CD4-positive, alpha-beta memory T cell (primary cell): ENCODE measurements around the gene DOCK3. TPM values are rescaled to one million over a fixed set of nuclear protein-coding genes. Genes with fewer than 3 reads are reported as not detected.

Experiments
- CTCF ChIA-PET: fragments of 350-600 bp; sonication (Branson Sonifier 250); formaldehyde crosslinking; loops from one replicate; lab custom pipeline; 2021; ENCODE audit warnings: inconsistent platforms; ENCODE audit not compliant: partially characterized antibody; lab: Charles Lee
- POLR2A ChIA-PET: fragments of 350-600 bp; sonication (Branson Sonifier 250); formaldehyde crosslinking; loops from one replicate; lab custom pipeline; 2021; ENCODE audit not compliant: partially characterized antibody; lab: Charles Lee
- DNase-seq, 5 donors: peaks; one replicate each; pipeline versions ENCODE4 v3.0.0 to v3.0.0-alpha.2; 2020 to 2022; ENCODE audit warnings: mixed read lengths in 1 of 5
- H3K27ac ChIP-seq: one replicate; pipeline ENCODE4 v1.7.0; 2013; ENCODE audit warnings: low read depth, low read length
- H3K27me3 ChIP-seq: 2 replicates; pipeline ENCODE4 v1.7.0; 2013; ENCODE audit warnings: mild to moderate bottlenecking, low read length, moderate library complexity; ENCODE audit not compliant: insufficient read depth
- H3K36me3 ChIP-seq: 2 replicates; pipeline ENCODE4 v1.7.0; 2013; ENCODE audit warnings: mild to moderate bottlenecking, low read length, moderate library complexity; ENCODE audit not compliant: insufficient read depth
- H3K4me1 ChIP-seq: 2 replicates; pipeline ENCODE4 v1.7.0; 2013; ENCODE audit warnings: mild to moderate bottlenecking, low read length, moderate library complexity; ENCODE audit not compliant: insufficient read depth
- H3K4me3 ChIP-seq, 2 donors: one replicate each; pipeline ENCODE4 v1.7.0; 2013; ENCODE audit warnings: low read length in 2 of 2, mild to moderate bottlenecking in 1 of 2
- H3K9me3 ChIP-seq, 2 donors: one replicate each; pipeline ENCODE4 v1.7.0; 2013; ENCODE audit warnings: low read length in 2 of 2, control low read depth in 1 of 2; ENCODE audit not compliant: control insufficient read depth in 1 of 2
- H3K27ac Mint-ChIP-seq, 7 donors: one replicate each; pipeline ENCODE4 v1.8.0; 2020 to 2021; ENCODE audit warnings: mixed read lengths in 7 of 7, mild to moderate bottlenecking in 6 of 7, inconsistent platforms in 3 of 7, moderate library complexity in 3 of 7
- H3K27me3 Mint-ChIP-seq, 2 donors: one replicate each; pipeline ENCODE4 v1.8.0; 2020 to 2021; ENCODE audit warnings: mixed read lengths in 2 of 2
- H3K36me3 Mint-ChIP-seq, 2 donors: one replicate each; pipeline ENCODE4 v1.8.0; 2020 to 2021; ENCODE audit warnings: mixed read lengths in 2 of 2, inconsistent platforms in 1 of 2, mild to moderate bottlenecking in 1 of 2
- H3K4me1 Mint-ChIP-seq, 4 donors: one replicate each; pipeline ENCODE4 v1.8.0; 2020 to 2021; ENCODE audit warnings: mixed read lengths in 4 of 4, mild to moderate bottlenecking in 1 of 4
- H3K4me3 Mint-ChIP-seq, 8 donors: one replicate each; pipeline ENCODE4 v1.8.0; 2020 to 2021; ENCODE audit warnings: mixed read lengths in 8 of 8, mild to moderate bottlenecking in 7 of 8, moderate library complexity in 6 of 8, inconsistent platforms in 3 of 8
- H3K9me3 Mint-ChIP-seq, 8 donors: one replicate each; pipeline ENCODE4 v1.8.0; 2020 to 2021; ENCODE audit warnings: mixed read lengths in 8 of 8, mild to moderate bottlenecking in 5 of 8, inconsistent platforms in 3 of 8, moderate library complexity in 1 of 8
- intact Hi-C: fragments of 100-400 bp; cut with micrococcal nuclease; formaldehyde crosslinking; loops from one replicate; pipeline ENCODE4 v1.15.1; 2023
- polyA plus RNA-seq, 2 donors: library from polyadenylated mRNA; unstranded; fragments of 300-500 nt; fragmentation: Illumina TruSeq; gene quantifications; one replicate each; pipeline ENCODE4 v1.2.3, GENCODE V29; 2021
- total RNA-seq, 2 experiments: library from RNA; stranded (reverse); gene quantifications; one replicate each; pipeline ENCODE4 v1.2.3, GENCODE V29; 2021

DOCK3 gene
- total and polyA plus RNA-seq, 4 experiments from 2014 or later, result 0.04 to 2.6 (median 1.3) TPM

- H3K36me3 Mint-ChIP-seq, result peaks cover 21 to 46% of the 10 kb centered on the region in 2 donors
- H3K4me1 Mint-ChIP-seq, result peaks cover 0 to 1% (median 0%) of the 10 kb centered on the region in 4 donors
- CTCF ChIA-PET, result interaction anchor here (1.1 to 12.1 kb wide), 3 partner anchors 28 to 78 kb away, joined by 3 to 375 read pairs (median 5); partner anchors contain the start of genes CISH and MAPKAPK3
These were observed 25.2 kb upstream of the DOCK3 start for GRCh38 chr3:50649451-50649931.

GRCh38 chr3:50650018-50650417 lies 24.7 kb upstream of the DOCK3 start:
- Mint-ChIP-seq H3K27ac (peak overlapping the region in 5 of 7 donors; percentile 32 to 72 (median 48)), H3K27me3 (no peaks in the 10 kb centered on the region), H3K9me3 (no peaks in the 10 kb centered on the region), H3K4me3 (no peak overlapping the region), H3K36me3 (peaks cover 16 to 41% of the 10 kb centered on the region in 2 donors), H3K4me1 (peaks cover 0 to 2% (median 0%) of the 10 kb centered on the region in 4 donors)
- no peak for DNase-seq
- Histone ChIP-seq H3K27me3 (no peaks in the 10 kb centered on the region), H3K36me3 (peaks cover 31% of the 10 kb centered on the region), H3K4me1 (no peaks in the 10 kb centered on the region), H3K4me3 (no peak overlapping the region), H3K9me3 (no peaks in the 10 kb centered on the region), H3K27ac (no peak overlapping the region)
- ChIA-PET CTCF (interaction anchor here (1.1 to 12.1 kb wide), 3 partner anchors 27 to 78 kb away, joined by 3 to 375 read pairs (median 5); partner anchors contain the start of genes CISH and MAPKAPK3), POLR2A (no interaction called here)
- intact Hi-C loops, result no loop called here

More at GRCh38 chr3:50649451-50649931, 25.2 kb upstream of the DOCK3 start:
- POLR2A ChIA-PET, result interaction anchor here (1.0 kb wide), 1 partner anchor 77 kb away, joined by 3 read pairs; no protein-coding TSS in a partner anchor
- H3K4me1 ChIP-seq, result no peaks in the 10 kb centered on the region
- H3K27ac ChIP-seq, result no peak overlapping the region
- H3K4me3 ChIP-seq, result no peak overlapping the region
- no peaks in the 10 kb centered on the region for H3K27me3 ChIP-seq
- no peak overlapping the region for H3K4me3 Mint-ChIP-seq
- peak overlapping the region in 3 of 7 donors; percentile 32 to 66 (median 48) for H3K27ac Mint-ChIP-seq
- no peaks in the 10 kb centered on the region for H3K9me3 Mint-ChIP-seq
- intact Hi-C loops, result no loop called here
- peaks cover 37% of the 10 kb centered on the region for H3K36me3 ChIP-seq
- H3K9me3 ChIP-seq, result no peaks in the 10 kb centered on the region
- DNase-seq, result no peak
- no peaks in the 10 kb centered on the region for H3K27me3 Mint-ChIP-seq

- H3K4me1 Mint-ChIP-seq, result peaks cover 0 to 6% (median 0%) of the 10 kb centered on the region in 4 donors
- peaks cover 17% of the 10 kb centered on the region for H3K36me3 ChIP-seq
- H3K4me1 ChIP-seq, result no peaks in the 10 kb centered on the region
- no peaks in the 10 kb centered on the region for H3K27me3 Mint-ChIP-seq
- no peak overlapping the region for H3K27ac ChIP-seq
- H3K4me3 ChIP-seq, result no peak overlapping the region
- H3K27ac Mint-ChIP-seq, result peak overlapping the region in 4 of 7 donors; percentile 66 to 70 (median 69)
- intact Hi-C loops, result no loop called here
- peaks cover 9 to 28% of the 10 kb centered on the region in 2 donors for H3K36me3 Mint-ChIP-seq
- H3K9me3 Mint-ChIP-seq, result no peaks in the 10 kb centered on the region
- ChIA-PET CTCF (interaction anchor here (0.6 to 12.1 kb wide), 7 partner anchors 16 to 130 kb away, joined by 3 to 375 read pairs (median 7); partner anchors contain the start of genes C3orf18, CISH, DOCK3 and HEMK1), POLR2A (interaction anchor here (2.3 to 6.4 kb wide), 2 partner anchors 35 to 82 kb away, joined by 9 to 89 read pairs; partner anchors contain the start of genes HEMK1 and MAPKAPK3)
- H3K27me3 ChIP-seq, result no peaks in the 10 kb centered on the region
- DNase-seq, result no peak
- H3K4me3 Mint-ChIP-seq, result no peak overlapping the region
- no peaks in the 10 kb centered on the region for H3K9me3 ChIP-seq
These were observed 23.3 kb upstream of the DOCK3 start for GRCh38 chr3:50651445-50651844.

- peaks cover 7 to 23% of the 10 kb centered on the region in 2 donors for H3K36me3 Mint-ChIP-seq
- intact Hi-C loops, result loop anchor here (1.0 kb wide), 2 partner anchors 36 to 80 kb away; no protein-coding TSS in a partner anchor
- Histone ChIP-seq H3K4me3 (no peak overlapping the region), H3K4me1 (no peaks in the 10 kb centered on the region), H3K36me3 (peaks cover 13% of the 10 kb centered on the region), H3K27me3 (no peaks in the 10 kb centered on the region), H3K9me3 (no peaks in the 10 kb centered on the region), H3K27ac (no peak overlapping the region)
- H3K4me1 Mint-ChIP-seq, result peaks cover 0 to 6% (median under 1%) of the 10 kb centered on the region in 4 donors
- H3K9me3 Mint-ChIP-seq, result no peaks in the 10 kb centered on the region
- CTCF ChIA-PET, result interaction anchor here (0.7 to 12.1 kb wide), 11 partner anchors 8 to 134 kb away, joined by 3 to 375 read pairs (median 7); partner anchors contain the start of genes C3orf18, CISH, DOCK3 and HEMK1
- no peak for DNase-seq
- no peak overlapping the region for H3K4me3 Mint-ChIP-seq
- peak overlapping the region in 3 of 7 donors; percentile 51 to 66 (median 62) for H3K27ac Mint-ChIP-seq
- H3K27me3 Mint-ChIP-seq, result no peaks in the 10 kb centered on the region
- POLR2A ChIA-PET, result interaction anchor here (1.0 to 6.4 kb wide), 5 partner anchors 20 to 83 kb away, joined by 3 to 89 read pairs (median 8); partner anchors contain the start of genes HEMK1 and MAPKAPK3
These were observed 22.7 kb upstream of the DOCK3 start for GRCh38 chr3:50651920-50652529.

GRCh38 chr3:50652709-50653108 lies 22.0 kb upstream of the DOCK3 start:
- Histone ChIP-seq H3K9me3 (no peaks in the 10 kb centered on the region), H3K36me3 (peaks cover 6% of the 10 kb centered on the region), H3K27ac (no peak overlapping the region), H3K4me1 (no peaks in the 10 kb centered on the region), H3K4me3 (no peak overlapping the region), H3K27me3 (no peaks in the 10 kb centered on the region)
- H3K4me1 Mint-ChIP-seq, result peaks cover 0 to 6% (median under 1%) of the 10 kb centered on the region in 4 donors
- CTCF ChIA-PET, result interaction anchor here (0.7 to 12.1 kb wide), 17 partner anchors 9 to 719 kb away, joined by 3 to 375 read pairs (median 6); partner anchors contain the start of genes C3orf18, CISH, DOCK3 and HEMK1
- H3K27ac Mint-ChIP-seq, result peak overlapping the region in 1 of 7 donors; percentile 76
- POLR2A ChIA-PET, result interaction anchor here (0.8 to 6.4 kb wide), 8 partner anchors 21 to 83 kb away, joined by 3 to 89 read pairs (median 4); partner anchors contain the start of genes CISH, HEMK1 and MAPKAPK3
- H3K27me3 Mint-ChIP-seq, result no peaks in the 10 kb centered on the region
- intact Hi-C loops, result loop anchor here (1.0 kb wide), 2 partner anchors 36 to 80 kb away; no protein-coding TSS in a partner anchor
- H3K4me3 Mint-ChIP-seq, result no peak overlapping the region
- H3K36me3 Mint-ChIP-seq, result peaks cover under 1 to 16% of the 10 kb centered on the region in 2 donors
- peak in 4 of 5 donors; percentile 40 to 54 (median 50) for DNase-seq
- no peaks in the 10 kb centered on the region for H3K9me3 Mint-ChIP-seq

GRCh38 chr3:50653937-50654595 lies 20.7 kb upstream of the DOCK3 start:
- Histone ChIP-seq H3K9me3 (no peaks in the 10 kb centered on the region), H3K4me1 (no peaks in the 10 kb centered on the region), H3K27ac (no peak overlapping the region), H3K36me3 (no peaks in the 10 kb centered on the region), H3K27me3 (no peaks in the 10 kb centered on the region), H3K4me3 (no peak overlapping the region)
- H3K4me3 Mint-ChIP-seq, result no peak overlapping the region
- peak overlapping the region in 5 of 7 donors; percentile 29 to 81 (median 67) for H3K27ac Mint-ChIP-seq
- no peak for DNase-seq
- H3K9me3 Mint-ChIP-seq, result no peaks in the 10 kb centered on the region
- no peaks in the 10 kb centered on the region for H3K27me3 Mint-ChIP-seq
- peaks cover 0 to 6% (median under 1%) of the 10 kb centered on the region in 4 donors for H3K4me1 Mint-ChIP-seq
- peaks cover 0 to 7% of the 10 kb centered on the region in 2 donors for H3K36me3 Mint-ChIP-seq
- ChIA-PET CTCF (interaction anchor here (0.8 to 12.1 kb wide), 11 partner anchors 8 to 718 kb away, joined by 3 to 375 read pairs (median 7); partner anchors contain the start of genes C3orf18, CISH, HEMK1 and MAPKAPK3), POLR2A (interaction anchor here (0.9 to 6.4 kb wide), 7 partner anchors 22 to 83 kb away, joined by 3 to 89 read pairs (median 4); partner anchors contain the start of genes CISH and MAPKAPK3)
- intact Hi-C loops, result no loop called here
